ENCODE data around the gene FGF12.

Gene FGF12

DNA sequence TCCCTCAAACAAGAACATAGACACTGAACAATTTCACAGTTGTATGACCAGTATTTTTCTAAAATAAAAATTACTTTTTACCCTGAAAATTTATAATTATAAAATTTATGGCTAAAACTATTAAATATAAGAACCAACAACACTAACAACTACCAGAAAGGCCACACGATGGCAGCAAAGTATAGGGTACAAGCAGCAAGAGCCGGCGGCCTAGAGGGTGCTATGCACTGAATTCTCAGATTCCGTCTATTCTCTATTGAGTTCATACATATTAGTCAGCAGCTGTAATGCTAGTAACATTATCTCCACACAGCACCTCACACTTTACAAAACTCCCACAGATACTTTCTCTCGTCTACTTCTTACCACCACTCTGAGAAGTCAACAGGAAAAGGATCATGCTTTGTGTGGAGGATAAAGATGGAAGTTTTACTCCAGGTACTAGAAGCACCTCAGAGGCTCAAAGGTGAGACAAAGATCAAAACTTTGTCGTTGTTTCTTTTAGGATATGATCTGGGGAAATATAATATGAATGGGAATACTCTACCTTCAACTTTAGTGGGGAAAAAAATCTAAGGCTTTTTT, 160.5 kb downstream of the FGF12 start:
- in situ Hi-C loops (cut with HindIII; ENCODE audit: low sequenced_read_pairs): no loop called here
- H3K4me3 ChIP-seq (ENCODE audit: low read depth, low read length): no peak overlapping the region
- TF ChIP-seq CTCF (IDR thresholded peaks at IDR 0.05; ENCODE audit: low read depth, low read length): peak; percentile 65
- DNase-seq (ENCODE audit: low read depth, low spot score): peak; percentile 86

DNA sequence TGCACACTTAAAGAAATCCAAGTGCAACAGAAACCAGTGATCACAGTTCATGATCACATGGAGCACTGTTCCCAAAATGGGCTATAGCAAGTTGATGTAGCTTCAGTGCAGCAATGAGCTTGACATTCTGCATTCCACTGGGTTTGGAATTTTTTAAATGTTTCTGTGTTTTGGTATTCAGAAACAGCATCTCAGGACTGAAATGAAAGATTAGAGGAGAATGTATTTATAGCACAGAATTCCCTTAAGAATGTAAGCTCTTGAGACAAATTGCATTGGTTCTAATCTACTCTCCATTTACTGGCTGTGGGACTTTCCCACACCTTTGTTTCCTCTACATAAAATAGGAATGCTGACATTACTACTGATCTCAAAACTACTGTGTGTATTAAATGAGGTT, 162.7 kb downstream of the FGF12 start:
- no peak for DNase-seq (ENCODE audit: low read depth, low spot score)
- in situ Hi-C loops (cut with HindIII; ENCODE audit: low sequenced_read_pairs): no loop called here
- no peak overlapping the region for H3K4me3 ChIP-seq (ENCODE audit: low read depth, low read length)
- TF ChIP-seq CTCF (IDR thresholded peaks at IDR 0.05; ENCODE audit: low read depth, low read length): no peak

GRCh38 chr3:192563417-192563816, 163.9 kb downstream of the FGF12 start:
- in situ Hi-C loops (cut with HindIII; ENCODE audit: low sequenced_read_pairs): no loop called here
- no peak for TF ChIP-seq CTCF (IDR thresholded peaks at IDR 0.05; ENCODE audit: low read depth, low read length)
- DNase-seq (ENCODE audit: low read depth, low spot score): no peak
- no peak overlapping the region for H3K4me3 ChIP-seq (ENCODE audit: low read depth, low read length)

GRCh38 chr3:192553707-192554106, 173.6 kb downstream of the FGF12 start:
- TF ChIP-seq CTCF (IDR thresholded peaks at IDR 0.05; ENCODE audit: low read depth, low read length): no peak
- in situ Hi-C loops (cut with HindIII; ENCODE audit: low sequenced_read_pairs): no loop called here
- no peak overlapping the region for H3K4me3 ChIP-seq (ENCODE audit: low read depth, low read length)
- DNase-seq (ENCODE audit: low read depth, low spot score): no peak

DNA sequence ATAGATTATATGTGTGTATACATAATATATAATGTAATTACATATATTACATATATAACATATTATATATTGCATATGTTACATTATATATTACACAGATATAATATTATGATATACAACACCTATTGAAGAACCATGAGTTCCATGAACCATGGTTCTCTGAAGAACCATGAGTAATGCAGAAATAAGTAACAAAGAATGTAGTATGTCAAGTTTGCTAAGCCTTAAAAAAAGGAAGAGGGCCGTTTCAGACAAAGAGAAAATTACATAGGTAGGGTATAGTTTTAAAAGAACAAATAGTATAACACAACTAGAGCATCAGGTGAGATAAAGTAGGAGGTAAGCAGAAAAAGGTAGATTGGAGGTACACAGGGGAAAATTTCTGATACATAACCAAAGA, 177.0 kb downstream of the FGF12 start:
- no peak for TF ChIP-seq CTCF (IDR thresholded peaks at IDR 0.05; ENCODE audit: low read depth, low read length)
- in situ Hi-C loops (cut with HindIII; ENCODE audit: low sequenced_read_pairs): no loop called here
- H3K4me3 ChIP-seq (ENCODE audit: low read depth, low read length): no peak overlapping the region
- no peak for DNase-seq (ENCODE audit: low read depth, low spot score)

DNA sequence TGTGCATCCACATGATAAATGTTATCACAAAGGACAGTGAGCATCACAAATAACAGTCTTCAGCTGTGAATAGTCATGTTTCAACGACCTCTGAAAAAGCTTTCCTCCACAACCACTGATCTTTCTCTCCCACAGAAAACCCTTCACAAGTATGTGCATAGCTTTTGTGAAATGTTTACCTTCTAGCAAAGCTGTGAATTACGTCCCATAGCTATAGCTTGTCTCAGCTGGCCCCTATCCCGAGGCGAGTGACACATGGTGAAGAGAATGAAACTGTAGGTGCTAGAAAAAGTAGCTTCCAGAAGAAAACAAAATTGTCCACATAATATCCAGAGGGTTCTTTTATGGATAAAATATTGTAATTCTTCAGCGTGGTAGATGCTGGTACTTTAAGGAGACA, 182.0 kb downstream of the FGF12 start:
- DNase-seq (ENCODE audit: low read depth, low spot score): no peak
- H3K4me3 ChIP-seq (ENCODE audit: low read depth, low read length): no peak overlapping the region
- in situ Hi-C loops (cut with HindIII; ENCODE audit: low sequenced_read_pairs): no loop called here
- TF ChIP-seq CTCF (IDR thresholded peaks at IDR 0.05; ENCODE audit: low read depth, low read length): no peak

GRCh38 chr3:192543163-192543562, 184.2 kb downstream of the FGF12 start:
- in situ Hi-C loops (cut with HindIII; ENCODE audit: low sequenced_read_pairs): no loop called here
- no peak overlapping the region for H3K4me3 ChIP-seq (ENCODE audit: low read depth, low read length)
- DNase-seq (ENCODE audit: low read depth, low spot score): no peak
- no peak for TF ChIP-seq CTCF (IDR thresholded peaks at IDR 0.05; ENCODE audit: low read depth, low read length)
